ENCODE data around the gene FAM72B. TPM values are rescaled to one million over a fixed set of nuclear protein-coding genes. Genes with fewer than 3 reads are reported as not detected.
"Not testable (repeated sequence)": the region's sequence is repeated elsewhere in the genome, so short reads cannot be mapped to it uniquely, and the experiment has no call there.

Gene FAM72B
- 0.98 and 2.2 TPM in 2 replicates for total RNA-seq

- H3K9me3 Mint-ChIP-seq; H3K4me1 Mint-ChIP-seq; H3K27me3 Mint-ChIP-seq; CTCF ChIA-PET; intact Hi-C loops (cut with micrococcal nuclease); H3K36me3 Mint-ChIP-seq (ENCODE audit: low read depth): not testable (repeated sequence)
- H3K27ac Mint-ChIP-seq, result peak within 1 kb of the TSS; percentile 94
- ATAC-seq (ENCODE audit: low read depth), result peak; percentile 76
- peak within 1 kb of the TSS; percentile 97 for H3K4me3 Mint-ChIP-seq
- DNase-seq, result peak; percentile 76
- POLR2A ChIA-PET, result interaction anchor here (1.1 kb wide), 1 partner anchor 274 kb away, joined by 4 read pairs; no protein-coding TSS in a partner anchor
Measured at GRCh38 chr1:121184290-121185127, at the start of gene FAM72B, which contains the start of gene SRGAP2C. FAM72B (minus strand) TSS chr1:121184340; CDS start chr1:121183489, 851 bp downstream. SRGAP2C (plus strand) TSS chr1:121184975; CDS start chr1:121187447, 2,472 bp downstream.

DNA sequence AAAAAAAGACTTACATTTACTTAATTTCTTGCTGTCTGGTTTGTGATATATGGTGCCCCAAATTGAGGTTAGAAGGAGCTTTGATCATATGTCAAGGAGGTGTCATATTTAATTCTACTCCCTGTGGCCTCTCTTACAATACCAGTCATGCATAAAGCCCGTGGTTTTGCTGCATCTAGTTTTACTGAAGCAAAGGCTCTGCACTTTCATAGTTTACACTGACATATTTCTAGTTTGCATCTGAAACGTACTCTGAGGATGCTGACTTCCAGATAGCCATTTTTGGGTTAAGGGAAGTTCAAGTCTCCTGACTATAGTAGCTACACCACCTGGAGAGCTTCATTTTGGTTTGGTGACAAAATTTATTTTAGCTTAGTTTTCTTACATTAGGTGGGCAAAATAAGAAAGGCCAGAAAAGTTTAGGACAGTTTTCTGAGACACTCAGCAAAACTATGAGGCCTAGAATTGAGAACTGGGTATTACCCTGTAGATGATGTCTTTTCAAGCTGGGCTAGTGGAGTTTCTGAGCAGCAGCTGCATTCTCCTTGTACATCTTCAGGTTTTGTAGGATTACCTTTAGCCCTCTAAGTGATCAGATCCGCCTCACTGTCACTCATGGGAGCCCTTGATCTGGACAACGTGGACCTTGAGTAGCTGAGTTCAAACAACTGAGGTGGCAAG, 48.4 kb upstream of the FAM72B start:
- peak; percentile 86 for ATAC-seq (ENCODE audit: low read depth)
- H3K4me3 Mint-ChIP-seq; DNase-seq; H3K27ac Mint-ChIP-seq; H3K4me1 Mint-ChIP-seq; H3K36me3 Mint-ChIP-seq (ENCODE audit: low read depth); H3K9me3 Mint-ChIP-seq; POLR2A ChIA-PET; H3K27me3 Mint-ChIP-seq; CTCF ChIA-PET; intact Hi-C loops (cut with micrococcal nuclease): not testable (repeated sequence)

GRCh38 chr1:121230636-121231035, 46.5 kb upstream of the FAM72B start:
- DNase-seq; ATAC-seq (ENCODE audit: low read depth); CTCF ChIA-PET; H3K4me3 Mint-ChIP-seq; H3K36me3 Mint-ChIP-seq (ENCODE audit: low read depth); POLR2A ChIA-PET; H3K27me3 Mint-ChIP-seq; H3K9me3 Mint-ChIP-seq; intact Hi-C loops (cut with micrococcal nuclease); H3K4me1 Mint-ChIP-seq; H3K27ac Mint-ChIP-seq: not testable (repeated sequence)

DNA sequence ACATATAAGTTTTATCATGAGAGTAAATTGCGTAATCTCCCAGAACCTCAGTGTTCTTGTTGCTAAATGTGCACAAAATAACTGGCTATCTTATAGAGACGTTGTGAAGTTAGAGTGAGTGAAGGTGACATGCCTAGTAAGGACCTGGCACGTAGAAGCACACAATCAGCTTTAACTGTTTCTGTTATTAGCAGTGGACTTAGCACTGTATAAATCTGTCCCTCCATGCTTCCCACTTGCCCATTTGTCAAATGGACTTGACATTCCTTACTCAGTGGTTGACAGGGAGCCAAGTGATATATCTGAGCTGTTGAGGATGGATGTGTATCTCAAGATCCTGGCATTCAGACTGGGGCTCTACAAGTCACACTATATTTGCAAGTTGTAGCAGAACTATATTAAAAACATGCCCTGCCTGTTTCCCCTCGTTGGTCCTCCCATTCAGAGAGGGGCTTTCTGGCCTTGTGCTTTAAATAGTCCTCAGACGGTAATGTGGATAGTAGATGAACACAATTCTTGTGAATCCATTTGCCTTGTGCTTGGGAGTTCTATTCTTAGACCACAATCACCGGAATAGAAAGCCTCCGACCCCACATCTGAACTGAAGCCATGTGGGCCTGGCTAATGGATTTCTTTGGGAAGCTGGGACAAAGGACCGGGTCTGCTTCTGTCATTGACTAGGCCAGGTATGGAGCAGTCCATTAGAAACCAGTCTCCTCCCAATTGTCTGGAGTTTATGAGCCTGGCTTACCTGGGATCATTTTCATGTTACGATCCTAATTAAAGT, 43.6 kb upstream of the FAM72B start:
- not testable (repeated sequence) for H3K4me1 Mint-ChIP-seq; ATAC-seq (ENCODE audit: low read depth); H3K27ac Mint-ChIP-seq

GRCh38 chr1:121226925-121227324, 42.8 kb upstream of the FAM72B start:
- POLR2A ChIA-PET; ATAC-seq (ENCODE audit: low read depth): not testable (repeated sequence)

More for the DNA sequence above, 43.6 kb upstream of the FAM72B start:
- POLR2A ChIA-PET; H3K4me3 Mint-ChIP-seq; H3K9me3 Mint-ChIP-seq; H3K27me3 Mint-ChIP-seq; H3K36me3 Mint-ChIP-seq (ENCODE audit: low read depth); intact Hi-C loops (cut with micrococcal nuclease); CTCF ChIA-PET; DNase-seq: not testable (repeated sequence)

DNA sequence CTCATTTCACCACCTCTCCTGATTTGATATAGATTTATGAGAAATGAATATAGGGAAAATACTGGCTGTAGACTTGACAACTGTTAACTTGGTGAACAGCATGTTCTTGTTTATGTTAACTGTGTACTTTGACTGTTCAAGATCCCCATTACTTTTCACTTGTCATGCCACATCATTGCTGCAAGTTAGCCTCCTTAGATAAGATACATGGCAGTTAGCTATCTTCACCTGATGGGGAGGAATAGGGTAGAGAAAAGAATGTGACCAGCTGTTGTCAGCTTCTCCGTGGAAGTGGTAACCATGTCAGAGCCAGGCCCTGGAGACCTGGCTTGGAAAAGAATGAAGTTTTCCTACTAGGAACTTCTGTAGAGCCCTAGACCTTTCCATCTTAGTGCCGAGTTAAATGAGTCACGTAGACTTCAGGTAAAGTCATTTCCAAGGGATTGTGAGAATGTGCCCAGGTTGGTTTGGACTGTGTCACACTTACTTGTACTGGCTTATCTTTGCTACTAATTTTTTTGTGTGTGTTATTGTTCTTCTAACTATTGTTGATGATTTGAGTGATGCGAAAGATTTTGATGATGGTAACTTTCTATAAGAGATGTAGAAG, 42.3 kb upstream of the FAM72B start:
- H3K27ac Mint-ChIP-seq; POLR2A ChIA-PET; H3K4me3 Mint-ChIP-seq; DNase-seq; H3K27me3 Mint-ChIP-seq; H3K9me3 Mint-ChIP-seq; H3K36me3 Mint-ChIP-seq (ENCODE audit: low read depth); ATAC-seq (ENCODE audit: low read depth); intact Hi-C loops (cut with micrococcal nuclease); H3K4me1 Mint-ChIP-seq; CTCF ChIA-PET: not testable (repeated sequence)

More at GRCh38 chr1:121226925-121227324, 42.8 kb upstream of the FAM72B start:
- DNase-seq; H3K9me3 Mint-ChIP-seq; H3K27ac Mint-ChIP-seq; H3K27me3 Mint-ChIP-seq; H3K4me3 Mint-ChIP-seq; H3K4me1 Mint-ChIP-seq; H3K36me3 Mint-ChIP-seq (ENCODE audit: low read depth); intact Hi-C loops (cut with micrococcal nuclease); CTCF ChIA-PET: not testable (repeated sequence)

DNA sequence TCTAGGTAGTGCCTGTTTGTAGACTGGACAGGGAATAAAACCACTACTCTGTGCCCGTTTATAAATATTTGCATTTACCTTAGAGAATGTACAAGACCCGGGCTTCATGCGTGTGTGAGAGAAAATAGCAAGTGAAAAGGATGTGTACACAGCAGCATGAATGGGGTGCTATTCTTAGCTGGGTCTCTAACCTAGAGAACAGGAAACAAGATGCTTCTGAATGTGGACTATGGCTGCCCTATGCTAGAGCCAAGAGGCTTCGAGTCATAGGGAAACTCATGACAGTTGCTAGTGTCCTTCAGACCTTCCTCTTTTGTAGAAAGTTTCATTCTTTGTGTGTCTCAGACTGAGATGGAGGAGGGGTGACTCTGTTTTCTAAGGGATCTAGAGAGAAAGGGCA, 40.6 kb upstream of the FAM72B start:
- intact Hi-C loops (cut with micrococcal nuclease); DNase-seq; POLR2A ChIA-PET; H3K4me1 Mint-ChIP-seq; CTCF ChIA-PET; H3K4me3 Mint-ChIP-seq; H3K36me3 Mint-ChIP-seq (ENCODE audit: low read depth); H3K9me3 Mint-ChIP-seq; H3K27me3 Mint-ChIP-seq: not testable (repeated sequence)
- peak overlapping the region; percentile 63 for H3K27ac Mint-ChIP-seq
- ATAC-seq (ENCODE audit: low read depth), result peak; percentile 93

DNA sequence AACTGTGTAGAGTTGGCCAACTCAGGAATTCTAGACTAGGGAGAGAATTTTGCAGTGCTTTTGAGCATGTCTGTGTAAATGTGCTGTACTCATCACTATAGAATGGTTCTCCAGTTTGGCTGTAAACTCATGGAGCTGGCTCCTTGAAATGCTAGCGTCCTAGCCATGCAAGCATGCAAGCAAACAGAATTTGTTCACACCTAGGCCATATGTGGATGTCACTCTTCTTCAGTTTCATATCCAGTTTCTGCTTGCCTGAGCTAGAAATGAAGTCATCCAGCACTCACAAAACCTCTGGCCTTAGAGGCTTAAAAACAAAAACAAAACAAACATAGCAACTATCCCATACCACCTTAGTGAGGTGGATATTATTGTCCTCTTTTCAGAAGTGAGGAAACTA, 37.6 kb upstream of the FAM72B start:
- ATAC-seq (ENCODE audit: low read depth), result peak; percentile 31
- H3K27ac Mint-ChIP-seq; DNase-seq; H3K4me1 Mint-ChIP-seq; H3K36me3 Mint-ChIP-seq (ENCODE audit: low read depth); POLR2A ChIA-PET; H3K9me3 Mint-ChIP-seq; H3K27me3 Mint-ChIP-seq; CTCF ChIA-PET; intact Hi-C loops (cut with micrococcal nuclease); H3K4me3 Mint-ChIP-seq: not testable (repeated sequence)

- H3K9me3 Mint-ChIP-seq; intact Hi-C loops (cut with micrococcal nuclease); DNase-seq; CTCF ChIA-PET; ATAC-seq (ENCODE audit: low read depth); H3K4me1 Mint-ChIP-seq; POLR2A ChIA-PET; H3K27ac Mint-ChIP-seq; H3K36me3 Mint-ChIP-seq (ENCODE audit: low read depth); H3K27me3 Mint-ChIP-seq; H3K4me3 Mint-ChIP-seq: not testable (repeated sequence)
Measured at GRCh38 chr1:121216676-121217075, 32.5 kb upstream of the FAM72B start.

GRCh38 chr1:121215699-121216417, 31.7 kb upstream of the FAM72B start:
- intact Hi-C loops (cut with micrococcal nuclease); H3K4me1 Mint-ChIP-seq; ATAC-seq (ENCODE audit: low read depth); CTCF ChIA-PET; H3K9me3 Mint-ChIP-seq; POLR2A ChIA-PET; H3K27me3 Mint-ChIP-seq; H3K27ac Mint-ChIP-seq; H3K4me3 Mint-ChIP-seq; DNase-seq; H3K36me3 Mint-ChIP-seq (ENCODE audit: low read depth): not testable (repeated sequence)

DNA sequence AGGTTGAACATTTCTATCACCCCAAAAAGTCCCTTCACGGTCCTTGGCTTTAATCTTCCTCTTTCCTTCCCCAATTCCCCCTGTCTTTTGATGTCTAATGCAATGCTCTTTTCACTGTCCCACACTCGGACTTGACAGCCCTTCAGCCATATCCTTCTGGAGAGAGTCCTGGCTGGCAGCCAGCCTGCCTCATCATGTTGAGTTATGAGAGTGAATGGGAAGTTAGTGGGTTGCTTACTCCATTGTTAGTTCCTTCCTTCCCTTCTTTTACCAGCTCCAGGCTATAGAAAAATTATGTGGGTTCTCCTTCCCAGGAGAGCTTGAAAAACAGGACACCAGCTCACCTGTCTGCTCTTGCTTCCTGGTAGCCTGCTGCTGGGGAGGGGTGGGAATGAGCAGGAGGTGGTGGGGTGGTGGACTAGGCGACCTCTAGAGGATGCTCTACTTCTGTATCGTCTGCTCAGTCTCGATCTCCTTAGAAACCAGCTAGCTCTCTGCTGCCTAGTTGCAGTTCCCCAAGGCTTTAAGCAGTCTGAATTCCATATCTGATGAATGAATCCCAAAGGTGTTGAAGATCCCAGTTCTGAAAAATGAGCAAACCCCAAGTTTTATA, 30.5 kb upstream of the FAM72B start:
- H3K36me3 Mint-ChIP-seq (ENCODE audit: low read depth); POLR2A ChIA-PET; H3K4me1 Mint-ChIP-seq; H3K9me3 Mint-ChIP-seq; intact Hi-C loops (cut with micrococcal nuclease); CTCF ChIA-PET; H3K27ac Mint-ChIP-seq; H3K27me3 Mint-ChIP-seq; DNase-seq; H3K4me3 Mint-ChIP-seq: not testable (repeated sequence)
- ATAC-seq (ENCODE audit: low read depth), result peak; percentile 88

All from activated B cell treated with CpG ODN at 0.5 μM for 24 hours (primary cell).